ENCODE results near the gene NDUFB2.

DNA sequence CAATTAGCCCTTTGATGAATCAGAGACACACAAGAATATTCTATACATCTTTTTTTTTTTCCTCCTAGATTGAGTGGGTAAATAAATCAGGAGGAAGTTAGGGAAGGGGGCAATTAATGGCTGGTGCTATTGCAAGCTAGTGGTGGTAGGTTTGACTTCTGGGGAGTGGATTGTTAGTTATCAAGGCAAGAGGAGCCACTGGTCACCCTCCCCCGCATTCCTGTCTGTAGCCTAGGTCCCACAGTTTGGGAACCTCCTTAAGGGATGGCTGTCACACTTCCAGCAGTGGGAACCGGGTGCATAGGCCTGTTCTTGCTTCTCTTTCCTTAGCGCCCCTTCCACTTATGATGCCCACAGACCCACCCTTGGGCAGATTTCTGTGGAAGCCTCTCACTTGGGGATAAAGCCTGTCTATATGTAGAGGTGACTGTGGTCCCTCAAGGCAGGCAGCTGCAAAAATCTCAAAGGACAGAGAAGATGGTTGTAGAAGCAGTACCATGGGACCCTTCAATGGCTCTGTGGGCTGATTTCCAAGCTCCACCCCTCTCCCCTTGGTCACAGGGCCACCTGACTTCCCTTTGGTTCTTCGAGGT is 26.1 kb upstream of the NDUFB2 start:
- TF ChIP-seq, protein P1, sequence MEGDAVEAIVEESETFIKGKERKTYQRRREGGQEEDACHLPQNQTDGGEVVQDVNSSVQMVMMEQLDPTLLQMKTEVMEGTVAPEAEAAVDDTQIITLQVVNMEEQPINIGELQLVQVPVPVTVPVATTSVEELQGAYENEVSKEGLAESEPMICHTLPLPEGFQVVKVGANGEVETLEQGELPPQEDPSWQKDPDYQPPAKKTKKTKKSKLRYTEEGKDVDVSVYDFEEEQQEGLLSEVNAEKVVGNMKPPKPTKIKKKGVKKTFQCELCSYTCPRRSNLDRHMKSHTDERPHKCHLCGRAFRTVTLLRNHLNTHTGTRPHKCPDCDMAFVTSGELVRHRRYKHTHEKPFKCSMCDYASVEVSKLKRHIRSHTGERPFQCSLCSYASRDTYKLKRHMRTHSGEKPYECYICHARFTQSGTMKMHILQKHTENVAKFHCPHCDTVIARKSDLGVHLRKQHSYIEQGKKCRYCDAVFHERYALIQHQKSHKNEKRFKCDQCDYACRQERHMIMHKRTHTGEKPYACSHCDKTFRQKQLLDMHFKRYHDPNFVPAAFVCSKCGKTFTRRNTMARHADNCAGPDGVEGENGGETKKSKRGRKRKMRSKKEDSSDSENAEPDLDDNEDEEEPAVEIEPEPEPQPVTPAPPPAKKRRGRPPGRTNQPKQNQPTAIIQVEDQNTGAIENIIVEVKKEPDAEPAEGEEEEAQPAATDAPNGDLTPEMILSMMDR (IDR thresholded peaks at IDR 0.05; ENCODE audit: insufficient read depth, low read length, poor library complexity, severe bottlenecking): no peak
- TF ChIP-seq EZH2phosphoT487 (conservative IDR thresholded peaks at IDR 0.05; ENCODE audit: low read length): no peak

Measured in SU-DHL-6 (cell line).